BJ (cell line): ENCODE data around the gene SLC35A3. TPM values are rescaled to one million over a fixed set of nuclear protein-coding genes. Genes with fewer than 3 reads are reported as not detected.

Experiments used
- CTCF ChIA-PET: fragments of 350-600 bp; formaldehyde crosslinking; extraction: SDS; loops from one replicate; lab custom pipeline; 2021; ENCODE audit warnings: antibody characterized with exemption, inconsistent platforms; lab: Yijun Ruan, JAX
- POLR2A ChIA-PET: fragments of 300-600 bp; sonication (Branson Sonifier 250); formaldehyde crosslinking; extraction: SDS; loops from one replicate; lab custom pipeline; 2021; ENCODE audit warnings: antibody characterized with exemption; lab: Charles Lee
- DNase-seq: peaks from one replicate; pipeline ENCODE4 v3.0.0-alpha.2; 2011; ENCODE audit warnings: low read depth
- H3K27me3 ChIP-seq: 2 replicates; pipeline ENCODE4 v1.6.0; 2011; ENCODE audit warnings: low read length; ENCODE audit not compliant: control insufficient read depth, insufficient read depth
- H3K36me3 ChIP-seq: 2 replicates; pipeline ENCODE4 v1.5.1; 2011; ENCODE audit warnings: low read length; ENCODE audit not compliant: control insufficient read depth, insufficient read depth
- H3K4me3 ChIP-seq: 2 replicates; pipeline ENCODE4 v1.5.1; 2011; ENCODE audit warnings: low read depth, mild to moderate bottlenecking, control low read depth, low read length
- polyA plus RNA-seq: library from polyadenylated mRNA; depleted of rRNA; stranded (reverse); fragments of >200 nt; gene quantifications from 2 replicates; pipeline ENCODE4 v1.2.3, GENCODE V29; 2011
- TF ChIP-seq, protein P1 (sequence below): IDR thresholded peaks from 2 replicates; pipeline ENCODE4 v1.5.1; 2011; ENCODE audit warnings: low read depth, mild to moderate bottlenecking, control low read depth, inconsistent platforms, low read length, moderate library complexity; ENCODE audit not compliant: insufficient read depth

Gene SLC35A3
- polyA plus RNA-seq, 1 experiment, result 7.8 TPM

DNA sequence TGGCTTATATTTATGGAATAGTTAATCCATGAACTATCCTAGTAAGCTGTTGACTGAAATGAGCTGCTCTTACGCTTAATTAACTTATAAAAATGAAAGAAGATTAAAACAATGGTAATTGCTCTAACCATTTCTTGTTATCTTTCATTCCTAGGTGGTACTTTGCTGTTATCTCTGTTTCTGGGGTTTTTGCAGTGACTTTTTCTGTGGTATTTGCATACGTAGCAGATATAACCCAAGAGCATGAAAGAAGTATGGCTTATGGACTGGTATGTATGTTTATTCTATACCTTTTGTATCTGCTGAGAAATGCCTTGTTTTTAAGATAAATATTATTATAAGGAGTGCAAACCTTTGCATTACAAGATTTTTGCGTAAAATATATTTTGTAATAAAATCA lies 91.9 kb downstream of the SLC35A3 start:
- Histone ChIP-seq H3K27me3 (no peaks in the 10 kb centered on the region), H3K36me3 (peaks cover 7% of the 10 kb centered on the region), H3K4me3 (no peak overlapping the region)
- TF ChIP-seq, protein P1, sequence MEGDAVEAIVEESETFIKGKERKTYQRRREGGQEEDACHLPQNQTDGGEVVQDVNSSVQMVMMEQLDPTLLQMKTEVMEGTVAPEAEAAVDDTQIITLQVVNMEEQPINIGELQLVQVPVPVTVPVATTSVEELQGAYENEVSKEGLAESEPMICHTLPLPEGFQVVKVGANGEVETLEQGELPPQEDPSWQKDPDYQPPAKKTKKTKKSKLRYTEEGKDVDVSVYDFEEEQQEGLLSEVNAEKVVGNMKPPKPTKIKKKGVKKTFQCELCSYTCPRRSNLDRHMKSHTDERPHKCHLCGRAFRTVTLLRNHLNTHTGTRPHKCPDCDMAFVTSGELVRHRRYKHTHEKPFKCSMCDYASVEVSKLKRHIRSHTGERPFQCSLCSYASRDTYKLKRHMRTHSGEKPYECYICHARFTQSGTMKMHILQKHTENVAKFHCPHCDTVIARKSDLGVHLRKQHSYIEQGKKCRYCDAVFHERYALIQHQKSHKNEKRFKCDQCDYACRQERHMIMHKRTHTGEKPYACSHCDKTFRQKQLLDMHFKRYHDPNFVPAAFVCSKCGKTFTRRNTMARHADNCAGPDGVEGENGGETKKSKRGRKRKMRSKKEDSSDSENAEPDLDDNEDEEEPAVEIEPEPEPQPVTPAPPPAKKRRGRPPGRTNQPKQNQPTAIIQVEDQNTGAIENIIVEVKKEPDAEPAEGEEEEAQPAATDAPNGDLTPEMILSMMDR, result no peak
- POLR2A ChIA-PET, result no interaction called here
- CTCF ChIA-PET, result no interaction called here
- no peak for DNase-seq

DNA sequence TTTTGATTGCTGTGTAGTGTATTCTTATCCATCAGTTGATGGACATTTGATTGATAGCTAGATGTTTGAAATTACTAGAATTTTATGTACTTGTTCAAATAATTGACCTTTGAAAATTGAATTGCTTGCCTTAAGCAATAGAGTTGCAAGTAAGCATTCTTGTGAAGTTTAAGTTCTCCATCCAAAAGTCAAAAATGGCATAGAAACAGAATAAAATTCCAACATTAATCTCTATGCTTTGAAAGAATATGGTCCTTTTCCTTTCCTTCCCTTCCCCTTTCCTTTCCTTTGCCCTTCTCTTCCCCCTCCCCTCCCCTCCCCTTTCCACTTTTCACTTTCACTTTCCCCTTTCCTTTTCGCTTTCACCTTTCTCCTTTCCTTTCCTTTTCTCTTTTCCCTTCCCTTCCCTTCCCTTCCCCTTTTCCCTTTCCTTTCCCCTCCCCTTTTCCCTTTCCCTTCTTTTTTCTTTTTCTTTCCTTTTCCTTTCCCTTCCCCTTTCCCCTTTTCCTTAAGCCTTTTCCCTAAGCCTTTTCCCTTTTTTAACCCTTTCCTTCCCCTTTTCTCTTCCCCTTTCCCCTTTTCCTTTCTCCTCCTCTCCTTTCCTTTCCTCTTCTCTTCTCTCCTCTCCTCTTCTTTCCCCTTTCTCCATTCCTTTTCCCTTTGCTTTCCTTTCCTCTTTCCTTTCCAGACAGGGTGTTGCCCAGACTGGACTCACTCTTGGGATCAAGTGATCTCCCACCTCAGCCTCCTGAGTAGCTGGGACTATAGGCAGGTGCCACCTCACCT lies 95.6 kb downstream of the SLC35A3 start:
- CTCF ChIA-PET, result interaction anchor here (1.4 kb wide), 1 partner anchor 10 kb away, joined by 4 read pairs; no protein-coding TSS in a partner anchor

DNA sequence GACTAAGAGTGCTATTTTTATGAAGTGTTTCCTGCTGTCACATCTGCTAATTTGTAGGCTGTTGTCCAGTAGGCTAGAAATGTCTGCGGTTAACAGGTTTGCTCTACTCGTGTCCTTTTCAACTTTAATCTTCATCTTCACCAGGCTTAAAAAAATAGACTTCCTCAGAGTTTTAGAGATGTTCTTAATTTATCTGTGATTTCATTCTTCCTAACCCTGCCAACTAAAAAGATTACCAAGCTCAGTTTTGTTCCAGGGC lies 96.1 kb downstream of the SLC35A3 start:
- H3K27me3 ChIP-seq, result no peaks in the 10 kb centered on the region
- ChIA-PET POLR2A (no interaction called here), CTCF (interaction anchor here (1.4 kb wide), 1 partner anchor 9 kb away, joined by 4 read pairs; no protein-coding TSS in a partner anchor)
- H3K36me3 ChIP-seq, result peaks cover 12% of the 10 kb centered on the region
- DNase-seq, result no peak
- TF ChIP-seq, protein P1, result no peak
- H3K4me3 ChIP-seq, result no peak overlapping the region

More for the DNA sequence above, 95.6 kb downstream of the SLC35A3 start:
- H3K27me3 ChIP-seq, result no peaks in the 10 kb centered on the region
- peaks cover 14% of the 10 kb centered on the region for H3K36me3 ChIP-seq
- DNase-seq, result no peak
- no peak overlapping the region for H3K4me3 ChIP-seq
- POLR2A ChIA-PET, result no interaction called here
- TF ChIP-seq, protein P1, result no peak

DNA sequence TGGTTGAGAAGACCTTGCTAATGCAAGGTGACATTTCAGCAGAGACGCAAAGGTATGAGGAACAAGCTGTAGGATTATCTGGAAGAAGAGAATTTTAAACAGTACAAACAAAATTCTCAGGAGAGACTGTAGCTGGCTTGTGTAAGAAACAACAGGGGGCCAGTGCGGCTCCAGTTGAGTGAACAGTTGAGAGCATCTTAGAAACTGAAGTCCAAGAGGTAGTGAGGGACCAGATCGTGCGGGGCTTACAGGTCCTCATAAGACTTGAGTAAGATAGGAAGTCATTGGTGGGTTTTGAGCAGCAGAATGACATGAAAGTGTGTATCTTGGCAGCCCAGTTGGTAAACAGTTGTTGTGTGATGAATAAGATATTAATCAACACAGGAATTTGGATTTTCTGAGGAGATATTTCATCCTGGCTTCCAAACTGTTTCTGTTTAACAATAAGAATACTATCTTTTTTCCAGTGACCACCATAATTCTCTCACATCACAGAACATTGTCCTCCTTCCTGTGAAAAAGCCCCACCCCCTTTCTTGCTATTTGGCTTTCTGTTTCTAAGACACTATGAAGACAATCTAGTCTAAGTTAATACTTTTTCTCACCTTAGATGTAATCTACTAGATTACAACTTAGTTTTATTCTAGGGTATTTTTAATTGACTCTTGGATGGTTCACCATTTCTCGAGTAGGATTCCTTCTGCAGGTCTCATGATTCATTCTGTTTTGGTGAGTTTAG lies 100.6 kb downstream of the SLC35A3 start:
- POLR2A ChIA-PET, result no interaction called here
- Histone ChIP-seq H3K36me3 (peaks cover 13% of the 10 kb centered on the region), H3K27me3 (no peaks in the 10 kb centered on the region), H3K4me3 (no peak overlapping the region)
- TF ChIP-seq, protein P1, result no peak
- no peak for DNase-seq
- CTCF ChIA-PET, result no interaction called here

DNA sequence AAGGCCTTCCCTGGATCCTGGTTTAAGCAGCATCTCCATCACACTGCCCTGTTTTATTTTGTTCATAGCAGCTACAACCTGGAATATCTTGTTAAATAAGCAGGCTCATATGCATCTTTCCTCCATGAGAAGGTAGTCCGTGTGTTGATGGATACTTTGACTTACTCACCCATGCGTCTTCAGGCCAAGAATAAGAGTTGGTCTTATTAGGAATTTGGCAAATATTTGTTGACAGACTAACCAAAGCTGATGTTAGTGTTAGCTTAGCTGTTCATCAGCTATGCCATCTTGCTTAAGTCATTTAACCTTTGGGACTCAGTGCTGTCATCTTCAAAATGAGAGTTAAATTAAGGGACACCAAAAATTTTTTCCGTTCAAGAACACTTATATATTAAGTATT lies 103.7 kb downstream of the SLC35A3 start:
- no peaks in the 10 kb centered on the region for H3K27me3 ChIP-seq
- TF ChIP-seq, protein P1, result no peak
- ChIA-PET POLR2A (no interaction called here), CTCF (interaction anchor here (1.2 kb wide), 1 partner anchor 35 kb away, joined by 3 read pairs; no protein-coding TSS in a partner anchor)
- peaks cover 12% of the 10 kb centered on the region for H3K36me3 ChIP-seq
- no peak for DNase-seq
- H3K4me3 ChIP-seq, result no peak overlapping the region
